K562 (cell line): ENCODE measurements around the gene HDAC9. TPM values are rescaled to one million over a fixed set of nuclear protein-coding genes. Genes with fewer than 3 reads are reported as not detected.

Source experiments
- ATAC-seq: fragments of 200-7000 bp; cut with Tn5 transposase; 3 replicates; pipeline ENCODE4 v1.9.1; 2020; ENCODE audit warnings: moderate library complexity
- BruUV-seq: library from RNA; stranded (reverse); fragments of 400-500 nt; replicated peaks from 2 replicates; lab custom pipeline; 2021; lab: Mats Ljungman, UMichigan
- CTCF ChIA-PET: fragments of 300-600 bp; formaldehyde crosslinking; extraction: SDS; loops from one replicate; lab custom pipeline; 2021; ENCODE audit warnings: low intra/inter-chr PET ratio; lab: Yijun Ruan, JAX
- POLR2A ChIA-PET: fragments of 300-600, 350-650 bp; sonication (Branson Sonifier 250); formaldehyde crosslinking; extraction: SDS; loops from one replicate; lab custom pipeline; 2021; ENCODE audit warnings: antibody characterized with exemption, inconsistent platforms; lab: Yijun Ruan, JAX
- DNase-seq, 4 experiments: peaks; one replicate each; pipeline versions ENCODE4 v3.0.0 to v3.0.0-alpha.2; 2011 to 2018; ENCODE audit warnings: low spot score in 3 of 4, mixed read lengths in 3 of 4; ENCODE audit errors: extremely low read depth in 1 of 4
- FAIRE-seq: peaks from 2 replicates; lab custom pipeline; 2011; peaks lifted over from hg19 to GRCh38; lab: Jason Lieb, UNC
- H2AFZ ChIP-seq: 2 replicates; pipeline ENCODE4 v1.6.0; 2011; ENCODE audit warnings: low read depth, low read length, control low read depth, inconsistent platforms
- H3K27ac ChIP-seq: fragments of 200-600 bp; 3 replicates; pipeline ENCODE4 v1.8.0; 2011; ENCODE audit warnings: low read depth, mild to moderate bottlenecking, control low read depth, inconsistent platforms, low read length, moderate library complexity, mixed read lengths; ENCODE audit errors: extremely low read depth
- H3K27me3 ChIP-seq, 2 experiments: fragments of 300-600 bp in 1 of 2; 2 replicates in 1 of 2; 3 replicates in 1 of 2; pipeline versions ENCODE4 v1.6.0 to v1.8.0; 2011; ENCODE audit warnings: inconsistent platforms in 2 of 2, low read length in 2 of 2, mild to moderate bottlenecking in 1 of 2, mixed read lengths in 1 of 2, moderate library complexity in 1 of 2; ENCODE audit not compliant: control insufficient read depth in 2 of 2, insufficient read depth in 2 of 2
- H3K36me3 ChIP-seq: fragments of 300-600 bp; 3 replicates; pipeline ENCODE4 v1.8.0; 2011; ENCODE audit warnings: mild to moderate bottlenecking, low read length, inconsistent platforms; ENCODE audit not compliant: control insufficient read depth, insufficient read depth
- H3K4me1 ChIP-seq, 2 experiments: fragments of 200-600 bp in 1 of 2; replicated peaks in 1 of 2; 2 replicates in 1 of 2; 3 replicates in 1 of 2; pipeline versions ENCODE4 v1.5.1 to v1.8.0; 2011; ENCODE audit warnings: inconsistent platforms in 2 of 2, low read length in 2 of 2, mild to moderate bottlenecking in 1 of 2, mixed read lengths in 1 of 2, moderate library complexity in 1 of 2; ENCODE audit not compliant: control insufficient read depth in 2 of 2, insufficient read depth in 2 of 2
- H3K4me2 ChIP-seq: 2 replicates; pipeline ENCODE4 v1.6.1; 2011; ENCODE audit warnings: low read length, control low read depth, inconsistent platforms, mixed read lengths; ENCODE audit not compliant: insufficient read depth
- H3K4me3 ChIP-seq: fragments of 200-600 bp; sonication (generic), shearing (Covaris generic); 2 replicates; pipeline ENCODE4 v1.5.1; 2016; ENCODE audit warnings: control low read depth, inconsistent platforms
- H3K79me2 ChIP-seq: fragments of 200-600 bp; 3 replicates; pipeline ENCODE4 v1.8.0; 2011; ENCODE audit warnings: low read length, inconsistent platforms; ENCODE audit not compliant: control insufficient read depth, insufficient read depth
- H3K9ac ChIP-seq, 2 experiments: 2 replicates each; pipeline versions ENCODE4 v1.6.0 to v1.6.1; 2011; ENCODE audit warnings: low read depth in 2 of 2, low read length in 2 of 2, control low read depth in 1 of 2, inconsistent platforms in 1 of 2, mild to moderate bottlenecking in 1 of 2, mixed read lengths in 1 of 2; ENCODE audit not compliant: insufficient read depth in 1 of 2
- H3K9me1 ChIP-seq: one replicate; pipeline ENCODE4 v1.6.0; 2011; ENCODE audit warnings: inconsistent platforms, mild to moderate bottlenecking, low read length, moderate library complexity; ENCODE audit not compliant: control insufficient read depth, insufficient read depth
- H3K9me3 ChIP-seq: replicated peaks from 2 replicates; pipeline ENCODE4 v1.5.1; 2011; ENCODE audit warnings: low read depth, low read length, inconsistent platforms; ENCODE audit not compliant: control insufficient read depth, insufficient read depth
- H4K20me1 ChIP-seq: replicated peaks from 2 replicates; pipeline ENCODE4 v1.6.1; 2011; ENCODE audit warnings: low read length, inconsistent platforms, mixed read lengths; ENCODE audit not compliant: control insufficient read depth, insufficient read depth
- ATF1 ChIP-seq, 2 experiments: fragments of 450-650 bp in 1 of 2; IDR thresholded peaks; 2 replicates each; pipeline ENCODE4 v1.6.1; 2016; ENCODE audit warnings: missing compliant biosample characterization in 1 of 2, missing genetic modification characterization in 1 of 2
- COPS2 ChIP-seq: fragments of 450-650 bp; conservative IDR thresholded peaks from 2 replicates; pipeline ENCODE4 v1.6.1; 2016; ENCODE audit warnings: mild to moderate bottlenecking, moderate library complexity
- DNMT1 ChIP-seq: fragments of 450-650 bp; IDR thresholded peaks from 2 replicates; pipeline ENCODE4 v1.6.1; 2016; ENCODE audit warnings: antibody characterized with exemption, mild to moderate bottlenecking
- NBN ChIP-seq: fragments of 450-650 bp; IDR thresholded peaks from 2 replicates; pipeline ENCODE4 v1.6.1; 2016; ENCODE audit warnings: low read depth, mild to moderate bottlenecking
- NCOA2 ChIP-seq, 2 experiments: fragments of 450-650 bp; IDR thresholded peaks; 2 replicates each; pipeline ENCODE4 v1.6.1; 2018; ENCODE audit warnings: mild to moderate bottlenecking in 2 of 2, moderate library complexity in 1 of 2; ENCODE audit not compliant: partially characterized antibody in 2 of 2
- POLR2G ChIP-seq: fragments of 200-400 bp; formaldehyde crosslinking; IDR thresholded peaks from 2 replicates; pipeline ENCODE4 v1.6.1; 2017; ENCODE audit warnings: low read depth, mild to moderate bottlenecking, antibody characterized with exemption, low read length, moderate library complexity
- ZFP1 ChIP-seq: fragments of 450-650 bp; formaldehyde crosslinking; IDR thresholded peaks from 2 replicates; pipeline ENCODE4 v1.4.0; 2020; ENCODE audit warnings: mild to moderate bottlenecking, mixed read lengths
- ZNF217 ChIP-seq: sonication (generic); formaldehyde crosslinking; IDR thresholded peaks from 2 replicates; pipeline ENCODE4 v1.8.0; 2022; ENCODE audit warnings: mild to moderate bottlenecking, missing genetic modification reagents
- ZNF699 ChIP-seq: fragments of 250-450 bp; sonication (Bioruptor Pico); IDR thresholded peaks from 2 replicates; pipeline ENCODE4 v1.8.0; 2021; ENCODE audit warnings: mild to moderate bottlenecking, moderate library complexity; ENCODE audit not compliant: insufficient replicate concordance
- in situ Hi-C: fragments of 300-500 bp; cut with MboI; formaldehyde crosslinking; loops from 4 replicates; pipeline ENCODE4 v1.15.0; 2018; ENCODE audit warnings: inconsistent platforms, mixed read lengths
- intact Hi-C: fragments of 100-400 bp; cut with micrococcal nuclease; formaldehyde crosslinking; loops from 2 replicates; pipeline ENCODE4 v1.14.2; 2022
- polyA plus RNA-seq, 8 experiments: library from polyadenylated mRNA; depleted of rRNA in 4 of 8; stranded (reverse) in 5 of 8; unstranded in 3 of 8; fragments of >200 nt; fragmentation: Nextera tagmentation in 2 of 8; fragmentation: Illumina TruSeq in 1 of 8; extraction: Ambion mirVana in 2 of 8; extraction: Trizol in 1 of 8; gene quantifications; 2 replicates each; pipeline versions ENCODE4 v1.2.1 to v1.2.3, GENCODE V29; 2011 to 2014; ENCODE audit warnings: inconsistent platforms in 1 of 8, missing spikeins in 1 of 8
- total RNA-seq, 7 experiments: library from RNA; depleted of rRNA in 6 of 7; stranded (reverse); fragments of >200 nt in 6 of 7; fragmentation: Illumina TruSeq in 2 of 7; extraction: Trizol in 2 of 7; gene quantifications; 2 replicates each; pipeline versions ENCODE4 v1.2.1 to v1.2.3, GENCODE V29; 2011 to 2021; ENCODE audit warnings: low replicate concordance in 1 of 7
- TF ChIP-seq, protein P1 (sequence below): sonication (generic); formaldehyde crosslinking; IDR thresholded peaks from 2 replicates; pipeline ENCODE4 v1.8.0; 2023; ENCODE audit warnings: mild to moderate bottlenecking, missing genetic modification reagents
- TF ChIP-seq, protein P2 (sequence below): sonication (generic); formaldehyde crosslinking; IDR thresholded peaks from 2 replicates; pipeline ENCODE4 v1.8.1; 2022; ENCODE audit warnings: missing genetic modification reagents
- TF ChIP-seq, protein P3 (sequence below): fragments of 450-650 bp; formaldehyde crosslinking; IDR thresholded peaks from 2 replicates; pipeline ENCODE4 v1.4.0; 2020; ENCODE audit warnings: mild to moderate bottlenecking, moderate library complexity

Gene HDAC9
- total and polyA plus RNA-seq, 9 of the 15 experiments (the other 6 are each of a cell fraction or from before 2014, with no cell fraction given): 0.08 to 0.91 (median 0.33) TPM

DNA sequence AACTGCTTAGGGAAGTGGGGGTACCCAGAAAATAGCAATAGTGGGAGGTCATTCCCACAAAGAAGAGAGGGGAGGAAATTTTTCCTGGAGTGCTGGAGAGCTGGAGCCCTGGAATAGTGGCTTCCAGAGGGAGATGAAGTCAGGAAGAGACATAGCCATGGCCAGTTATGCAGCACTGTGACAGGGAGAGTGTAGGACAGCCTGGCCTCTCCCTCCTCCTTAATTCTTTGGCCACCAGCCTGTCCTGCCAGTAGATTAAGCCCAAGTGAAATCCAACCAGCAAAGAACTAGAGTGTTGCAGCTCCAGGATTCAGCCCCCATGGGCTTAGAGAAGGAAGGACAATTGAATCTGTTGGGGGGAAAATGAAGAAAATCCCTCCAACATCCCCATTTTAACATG is 130.5 kb downstream of the HDAC9 start:
- BruUV-seq: no TSS peak
- CTCF ChIA-PET: no interaction called here

More for the DNA sequence above, 130.5 kb downstream of the HDAC9 start:
- no peak overlapping the region for H3K4me2 ChIP-seq
- POLR2A ChIA-PET: no interaction called here
- H2AFZ ChIP-seq: no peak overlapping the region
- H4K20me1 ChIP-seq: no peaks in the 10 kb centered on the region
- ATAC-seq (no peak), FAIRE-seq (no peak), DNase-seq (no peak)
- H3K9ac ChIP-seq: no peak overlapping the region
- H3K4me3 ChIP-seq: no peak overlapping the region
- intact Hi-C loops: no loop called here
- H3K27ac ChIP-seq: no peak overlapping the region
- no peaks in the 10 kb centered on the region for H3K79me2 ChIP-seq
- TF ChIP-seq, protein P1, sequence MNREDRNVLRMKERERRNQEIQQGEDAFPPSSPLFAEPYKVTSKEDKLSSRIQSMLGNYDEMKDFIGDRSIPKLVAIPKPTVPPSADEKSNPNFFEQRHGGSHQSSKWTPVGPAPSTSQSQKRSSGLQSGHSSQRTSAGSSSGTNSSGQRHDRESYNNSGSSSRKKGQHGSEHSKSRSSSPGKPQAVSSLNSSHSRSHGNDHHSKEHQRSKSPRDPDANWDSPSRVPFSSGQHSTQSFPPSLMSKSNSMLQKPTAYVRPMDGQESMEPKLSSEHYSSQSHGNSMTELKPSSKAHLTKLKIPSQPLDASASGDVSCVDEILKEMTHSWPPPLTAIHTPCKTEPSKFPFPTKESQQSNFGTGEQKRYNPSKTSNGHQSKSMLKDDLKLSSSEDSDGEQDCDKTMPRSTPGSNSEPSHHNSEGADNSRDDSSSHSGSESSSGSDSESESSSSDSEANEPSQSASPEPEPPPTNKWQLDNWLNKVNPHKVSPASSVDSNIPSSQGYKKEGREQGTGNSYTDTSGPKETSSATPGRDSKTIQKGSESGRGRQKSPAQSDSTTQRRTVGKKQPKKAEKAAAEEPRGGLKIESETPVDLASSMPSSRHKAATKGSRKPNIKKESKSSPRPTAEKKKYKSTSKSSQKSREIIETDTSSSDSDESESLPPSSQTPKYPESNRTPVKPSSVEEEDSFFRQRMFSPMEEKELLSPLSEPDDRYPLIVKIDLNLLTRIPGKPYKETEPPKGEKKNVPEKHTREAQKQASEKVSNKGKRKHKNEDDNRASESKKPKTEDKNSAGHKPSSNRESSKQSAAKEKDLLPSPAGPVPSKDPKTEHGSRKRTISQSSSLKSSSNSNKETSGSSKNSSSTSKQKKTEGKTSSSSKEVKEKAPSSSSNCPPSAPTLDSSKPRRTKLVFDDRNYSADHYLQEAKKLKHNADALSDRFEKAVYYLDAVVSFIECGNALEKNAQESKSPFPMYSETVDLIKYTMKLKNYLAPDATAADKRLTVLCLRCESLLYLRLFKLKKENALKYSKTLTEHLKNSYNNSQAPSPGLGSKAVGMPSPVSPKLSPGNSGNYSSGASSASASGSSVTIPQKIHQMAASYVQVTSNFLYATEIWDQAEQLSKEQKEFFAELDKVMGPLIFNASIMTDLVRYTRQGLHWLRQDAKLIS: no peak
- TF ChIP-seq, protein P2, sequence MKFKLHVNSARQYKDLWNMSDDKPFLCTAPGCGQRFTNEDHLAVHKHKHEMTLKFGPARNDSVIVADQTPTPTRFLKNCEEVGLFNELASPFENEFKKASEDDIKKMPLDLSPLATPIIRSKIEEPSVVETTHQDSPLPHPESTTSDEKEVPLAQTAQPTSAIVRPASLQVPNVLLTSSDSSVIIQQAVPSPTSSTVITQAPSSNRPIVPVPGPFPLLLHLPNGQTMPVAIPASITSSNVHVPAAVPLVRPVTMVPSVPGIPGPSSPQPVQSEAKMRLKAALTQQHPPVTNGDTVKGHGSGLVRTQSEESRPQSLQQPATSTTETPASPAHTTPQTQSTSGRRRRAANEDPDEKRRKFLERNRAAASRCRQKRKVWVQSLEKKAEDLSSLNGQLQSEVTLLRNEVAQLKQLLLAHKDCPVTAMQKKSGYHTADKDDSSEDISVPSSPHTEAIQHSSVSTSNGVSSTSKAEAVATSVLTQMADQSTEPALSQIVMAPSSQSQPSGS: no peak
- no peak for TF ChIP-seq NCOA2 (IDR thresholded peaks at IDR 0.05; ENCODE audit: partially characterized antibody in 2 of 2)
- no peak for TF ChIP-seq COPS2
- no peak for TF ChIP-seq DNMT1
- no peak for TF ChIP-seq ZFP1
- no peak for TF ChIP-seq ZNF217 (CRISPR knock-in tag)
- TF ChIP-seq, protein P3, sequence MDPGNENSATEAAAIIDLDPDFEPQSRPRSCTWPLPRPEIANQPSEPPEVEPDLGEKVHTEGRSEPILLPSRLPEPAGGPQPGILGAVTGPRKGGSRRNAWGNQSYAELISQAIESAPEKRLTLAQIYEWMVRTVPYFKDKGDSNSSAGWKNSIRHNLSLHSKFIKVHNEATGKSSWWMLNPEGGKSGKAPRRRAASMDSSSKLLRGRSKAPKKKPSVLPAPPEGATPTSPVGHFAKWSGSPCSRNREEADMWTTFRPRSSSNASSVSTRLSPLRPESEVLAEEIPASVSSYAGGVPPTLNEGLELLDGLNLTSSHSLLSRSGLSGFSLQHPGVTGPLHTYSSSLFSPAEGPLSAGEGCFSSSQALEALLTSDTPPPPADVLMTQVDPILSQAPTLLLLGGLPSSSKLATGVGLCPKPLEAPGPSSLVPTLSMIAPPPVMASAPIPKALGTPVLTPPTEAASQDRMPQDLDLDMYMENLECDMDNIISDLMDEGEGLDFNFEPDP (CRISPR knock-in tag): no peak
- no peak for TF ChIP-seq POLR2G
- no peak for TF ChIP-seq ZNF699
- TF ChIP-seq NBN: no peak
- no peak for TF ChIP-seq ATF1 (CRISPR knock-in tag; IDR thresholded peaks at IDR 0.05)
- no peak for TF ChIP-seq ATF1 (tag; IDR thresholded peaks at IDR 0.05)
- H3K9me1 ChIP-seq: no peaks in the 10 kb centered on the region
- H3K4me1 ChIP-seq: no peaks in the 10 kb centered on the region
- no peaks in the 10 kb centered on the region for H3K9me3 ChIP-seq
- H3K36me3 ChIP-seq: no peaks in the 10 kb centered on the region
- H3K27me3 ChIP-seq: no peaks in the 10 kb centered on the region
- in situ Hi-C loops: no loop called here
